Mucosa of descending colon (tissue), 3 donors: Measurements from ENCODE around the gene HAUS1. TPM values are rescaled to one million over a fixed set of nuclear protein-coding genes. Genes with fewer than 3 reads are reported as not detected.
A peak's percentile ranks its signal among the peaks of the same experiment; 100 is the strongest.
"Not testable (repeated sequence)": the region's sequence is repeated elsewhere in the genome, so short reads cannot be mapped to it uniquely, and the experiment has no call there.

Experiments used
- ATAC-seq: fragments of 200-7000 bp; cut with Tn5 transposase; one replicate; pipeline ENCODE4 v1.9.1; 2020; ENCODE audit warnings: mild to moderate bottlenecking, moderate library complexity
- DNase-seq, 3 donors: peaks; one replicate each; pipeline ENCODE4 v3.0.0-alpha.2; 2020
- H3K36me3 ChIP-seq: fragments of 200-600 bp; one replicate; pipeline ENCODE4 v1.8.0; 2021; ENCODE audit warnings: low read depth, mild to moderate bottlenecking
- H3K4me1 ChIP-seq: fragments of 200-600 bp; one replicate; pipeline ENCODE4 v1.8.0; 2021; ENCODE audit warnings: low read depth, mild to moderate bottlenecking
- H3K4me3 ChIP-seq: fragments of 200-600 bp; one replicate; pipeline ENCODE4 v1.8.0; 2021; ENCODE audit warnings: mild to moderate bottlenecking
- H3K9me3 ChIP-seq: fragments of 200-600 bp; one replicate; pipeline ENCODE4 v1.8.0; 2021; ENCODE audit warnings: mild to moderate bottlenecking
- CTCF ChIP-seq: fragments of 200-600 bp; IDR thresholded peaks from one replicate; pipeline ENCODE4 v1.8.0; 2022; ENCODE audit warnings: antibody characterized with exemption, mild to moderate bottlenecking
- intact Hi-C, 2 donors: fragments of 100-400 bp; cut with DNase I in 1 of 2; cut with micrococcal nuclease in 1 of 2; formaldehyde crosslinking; loops; one replicate each; pipeline versions ENCODE4 v1.11.0 to v1.11.1; 2022; cut with DNase I, micrococcal nuclease
- total RNA-seq, 3 donors: library from RNA; stranded (reverse); fragmentation: NEBNext Ultra II Directional in 2 of 3; extraction: Animal tissue kit (Norgen Biotek cat#: 25700) in 2 of 3; gene quantifications; one replicate each; pipeline versions ENCODE4 v1.2.1 to v1.2.4, GENCODE V29; 2021 to 2023
- donor health status: DM: no; HTN: no; CAD: no; lungs with moderate emphysema.
- donor health status: DM: no; HTN: no; CAD: no.
- donor health status: DM: no; HTN: yes; CAD: no.

The HAUS1 gene
- total RNA-seq, 3 donors from 2014 or later, result 8.2 to 26.2 (median 18.4) TPM

DNA sequence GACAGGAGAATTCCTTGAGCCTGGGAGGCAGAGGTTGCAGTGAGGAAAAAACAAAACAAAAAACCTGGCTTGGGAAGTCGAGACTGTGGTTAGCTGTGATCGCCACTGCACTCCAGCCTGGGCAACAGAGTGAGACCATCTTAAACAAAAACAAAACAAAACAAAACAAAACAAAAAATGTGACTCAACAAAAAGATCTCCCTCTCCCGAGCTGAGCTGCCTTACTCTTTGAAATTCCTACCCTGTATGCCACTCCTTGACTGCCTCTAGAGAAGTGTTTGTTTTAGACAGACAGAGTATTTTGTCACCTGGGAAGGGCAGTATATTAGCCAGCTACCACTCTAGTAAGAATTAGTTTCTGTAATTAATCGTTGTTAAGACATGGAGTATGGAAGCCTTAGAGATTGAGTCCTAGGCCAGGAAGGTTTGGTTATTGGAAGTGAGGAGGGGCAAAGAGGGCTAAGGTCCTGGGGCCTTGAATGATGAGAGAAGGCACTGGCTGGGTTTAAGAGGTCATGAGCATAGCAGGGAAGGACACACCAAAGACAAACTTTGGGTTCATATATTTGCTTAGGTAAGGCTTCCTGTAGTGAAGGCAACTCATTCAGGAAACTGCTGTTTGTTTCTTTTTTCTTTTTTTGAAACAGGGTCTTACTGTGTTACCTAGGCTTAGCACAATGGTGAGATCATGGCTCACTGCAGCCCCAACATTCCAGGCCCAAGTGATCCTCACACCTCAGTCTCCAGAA, 56.0 kb downstream of the HAUS1 start:
- no peak for TF ChIP-seq CTCF
- Histone ChIP-seq H3K4me3 (no peak overlapping the region), H3K4me1 (no peaks in the 10 kb centered on the region), H3K9me3 (no peaks in the 10 kb centered on the region), H3K36me3 (no peaks in the 10 kb centered on the region)
- no peak for DNase-seq
- intact Hi-C loops, result no loop called here
- ATAC-seq, result peak; percentile 46

GRCh38 chr18:46160840-46161239, 56.7 kb downstream of the HAUS1 start:
- DNase-seq, H3K36me3 ChIP-seq, intact Hi-C loops, H3K4me3 ChIP-seq, H3K9me3 ChIP-seq, ATAC-seq, H3K4me1 ChIP-seq: not testable (repeated sequence)

- intact Hi-C loops, result no loop called here
- DNase-seq (no peak), ATAC-seq (no peak)
- Histone ChIP-seq H3K9me3 (no peaks in the 10 kb centered on the region), H3K36me3 (no peaks in the 10 kb centered on the region), H3K4me3 (no peak overlapping the region), H3K4me1 (no peaks in the 10 kb centered on the region)
- TF ChIP-seq CTCF, result no peak
These were observed 57.7 kb downstream of the HAUS1 start for GRCh38 chr18:46161703-46162396.

- ATAC-seq, result no peak
- Histone ChIP-seq H3K4me3 (no peak overlapping the region), H3K4me1 (no peaks in the 10 kb centered on the region), H3K36me3 (no peaks in the 10 kb centered on the region), H3K9me3 (no peaks in the 10 kb centered on the region)
- TF ChIP-seq CTCF, result no peak
- intact Hi-C loops, result no loop called here
- no peak for DNase-seq
These were observed 58.9 kb downstream of the HAUS1 start for GRCh38 chr18:46163091-46163490.

- intact Hi-C loops, result no loop called here
- peak; percentile 15 for ATAC-seq
- TF ChIP-seq CTCF, result no peak
These were observed 59.8 kb downstream of the HAUS1 start for GRCh38 chr18:46163941-46164499.

GRCh38 chr18:46164502-46164901, 60.3 kb downstream of the HAUS1 start:
- DNase-seq, intact Hi-C loops, H3K36me3 ChIP-seq, H3K9me3 ChIP-seq, ATAC-seq, H3K4me3 ChIP-seq, H3K4me1 ChIP-seq: not testable (repeated sequence)

More at GRCh38 chr18:46163941-46164499, 59.8 kb downstream of the HAUS1 start:
- no peak overlapping the region for H3K4me3 ChIP-seq
- no peaks in the 10 kb centered on the region for H3K36me3 ChIP-seq
- no peaks in the 10 kb centered on the region for H3K4me1 ChIP-seq
- no peaks in the 10 kb centered on the region for H3K9me3 ChIP-seq
- no peak for DNase-seq
